GM12878 (cell line): ENCODE results near the gene PDCD6IP. TPM values are rescaled to one million over a fixed set of nuclear protein-coding genes. Genes with fewer than 3 reads are reported as not detected.

Experiments
- ATAC-seq: fragments of 200-7000 bp; cut with Tn5 transposase; 3 replicates; pipeline ENCODE4 v1.9.1; 2020; ENCODE audit warnings: mild to moderate bottlenecking, moderate library complexity
- BruUV-seq: library from RNA; stranded (reverse); fragments of 400-500 nt; replicated peaks from 2 replicates; lab custom pipeline; 2021; lab: Mats Ljungman, UMichigan
- CTCF ChIA-PET: fragments of 300-600 bp; sonication (Branson Sonifier 250); formaldehyde crosslinking; extraction: SDS; loops from one replicate; lab custom pipeline; 2021; ENCODE audit warnings: inconsistent platforms; lab: Yijun Ruan, JAX
- POLR2A ChIA-PET: fragments of 350-600 bp; formaldehyde crosslinking; extraction: SDS; loops from one replicate; lab custom pipeline; 2021; ENCODE audit warnings: inconsistent platforms; lab: Charles Lee
- RAD21 ChIA-PET: fragments of 300-600 bp; sonication (Branson Sonifier 250); formaldehyde crosslinking; loops from one replicate; lab custom pipeline; 2023; ENCODE audit warnings: antibody characterized with exemption; ENCODE audit not compliant: unreplicated experiment; lab: Charles Lee
- SMC1A ChIA-PET: fragments of 300-600 bp; sonication (Branson Sonifier 250); formaldehyde crosslinking; loops from one replicate; lab custom pipeline; 2023; ENCODE audit not compliant: unreplicated experiment, uncharacterized antibody; lab: Charles Lee
- DNase-seq: peaks from one replicate; pipeline ENCODE4 v3.0.0-alpha.2; 2011; ENCODE audit warnings: low read depth, low spot score
- FAIRE-seq: peaks from 3 replicates; lab custom pipeline; 2011; peaks lifted over from hg19 to GRCh38; lab: Jason Lieb, UNC
- H2AFZ ChIP-seq: 2 replicates; pipeline ENCODE4 v1.6.0; 2011; ENCODE audit warnings: low read depth, low read length, control low read depth; ENCODE audit not compliant: control insufficient read depth
- H3K27ac ChIP-seq: 2 replicates; pipeline ENCODE4 v1.5.1; 2011; ENCODE audit warnings: control low read depth; ENCODE audit not compliant: control insufficient read depth, insufficient read depth
- H3K27me3 ChIP-seq, 2 experiments: replicated peaks in 1 of 2; 2 replicates each; pipeline versions ENCODE4 v1.6.0 to v1.6.1; 2011; ENCODE audit warnings: low read length in 1 of 2; ENCODE audit not compliant: control insufficient read depth in 2 of 2, insufficient read depth in 2 of 2
- H3K36me3 ChIP-seq, 2 experiments: 2 replicates each; pipeline ENCODE4 v1.5.1; 2011; ENCODE audit warnings: low read length in 1 of 2; ENCODE audit not compliant: control insufficient read depth in 2 of 2, insufficient read depth in 2 of 2
- H3K4me1 ChIP-seq: 2 replicates; pipeline ENCODE4 v1.6.1; 2011; ENCODE audit warnings: mild to moderate bottlenecking, low read length, moderate library complexity, mixed read lengths; ENCODE audit not compliant: control insufficient read depth, insufficient read depth
- H3K4me2 ChIP-seq: 2 replicates; pipeline ENCODE4 v1.6.0; 2011; ENCODE audit warnings: control low read depth; ENCODE audit not compliant: control insufficient read depth, insufficient read depth
- H3K4me3 ChIP-seq: fragments of 200-600 bp; sonication (generic); 2 replicates; pipeline ENCODE4 v1.5.1; 2016
- H3K79me2 ChIP-seq: 2 replicates; pipeline ENCODE4 v1.6.0; 2011; ENCODE audit warnings: low read length; ENCODE audit not compliant: control insufficient read depth, insufficient read depth
- H3K9ac ChIP-seq: 2 replicates; pipeline ENCODE4 v1.8.0; 2011; ENCODE audit warnings: low read length, control low read depth, mixed read lengths; ENCODE audit not compliant: control insufficient read depth, insufficient read depth
- H3K9me3 ChIP-seq: replicated peaks from 3 replicates; pipeline ENCODE4 v1.5.1; 2011; ENCODE audit warnings: mild to moderate bottlenecking, low read length; ENCODE audit not compliant: control insufficient read depth, insufficient read depth
- H4K20me1 ChIP-seq: 2 replicates; pipeline ENCODE4 v1.6.0; 2011; ENCODE audit not compliant: control insufficient read depth, insufficient read depth
- BACH1 ChIP-seq: fragments of 450-650 bp; IDR thresholded peaks from 2 replicates; pipeline ENCODE4 v1.6.1; 2017; ENCODE audit warnings: mild to moderate bottlenecking, borderline replicate concordance
- BHLHE40 ChIP-seq, 2 experiments: fragments of 450-650 bp in 1 of 2; IDR thresholded peaks; 2 replicates each; pipeline ENCODE4 v1.6.1; 2011 to 2017; ENCODE audit warnings: low read depth in 2 of 2, borderline replicate concordance in 1 of 2, improper control_type of control experiment in 1 of 2, low read length in 1 of 2, mild to moderate bottlenecking in 1 of 2
- DPF2 ChIP-seq: fragments of 450-650 bp; IDR thresholded peaks from 2 replicates; pipeline ENCODE4 v1.6.1; 2017; ENCODE audit warnings: mild to moderate bottlenecking
- FOXM1 ChIP-seq: IDR thresholded peaks from 2 replicates; pipeline ENCODE4 v1.6.1; 2012; ENCODE audit warnings: low read depth, mild to moderate bottlenecking, inconsistent platforms, low read length, moderate library complexity
- IKZF2 ChIP-seq, 2 experiments: fragments of 450-650 bp; IDR thresholded peaks; 2 replicates each; pipeline ENCODE4 v1.6.1; 2017; ENCODE audit warnings: mild to moderate bottlenecking in 2 of 2, moderate library complexity in 2 of 2
- KAT2A ChIP-seq: conservative IDR thresholded peaks from 2 replicates; pipeline ENCODE4 v1.6.1; 2011; ENCODE audit warnings: low read depth, low read length; ENCODE audit not compliant: control insufficient read depth
- MYB ChIP-seq: fragments of 150-350 bp; IDR thresholded peaks from 2 replicates; pipeline ENCODE4 v1.6.1; 2014; ENCODE audit warnings: mild to moderate bottlenecking, low read depth, low read length, borderline replicate concordance
- NR2F1 ChIP-seq: fragments of 450-650 bp; conservative IDR thresholded peaks from 2 replicates; pipeline ENCODE4 v1.6.1; 2017; ENCODE audit warnings: mild to moderate bottlenecking
- RCOR1 ChIP-seq: conservative IDR thresholded peaks from 2 replicates; pipeline ENCODE4 v1.6.1; 2012; ENCODE audit warnings: low read depth, low read length, improper control_type of control experiment
- SKIL ChIP-seq: fragments of 450-650 bp; IDR thresholded peaks from 2 replicates; pipeline ENCODE4 v1.6.1; 2017; ENCODE audit warnings: mild to moderate bottlenecking, low read depth, inconsistent platforms; ENCODE audit not compliant: poor library complexity, severe bottlenecking
- SMARCA5 ChIP-seq: fragments of 450-650 bp; IDR thresholded peaks from 2 replicates; pipeline ENCODE4 v1.6.1; 2017; ENCODE audit warnings: mild to moderate bottlenecking
- SP1 ChIP-seq: IDR thresholded peaks from one replicate; pipeline ENCODE4 v1.6.1; 2011; ENCODE audit warnings: low read depth, low read length
- SRF ChIP-seq, 2 experiments: IDR thresholded peaks; 2 replicates each; pipeline ENCODE4 v1.6.1; 2011; ENCODE audit warnings: low read depth in 2 of 2, low read length in 2 of 2, mild to moderate bottlenecking in 1 of 2, moderate library complexity in 1 of 2
- TBL1XR1 ChIP-seq: IDR thresholded peaks from 2 replicates; pipeline ENCODE4 v1.6.1; 2012; ENCODE audit warnings: low read depth, low read length, improper control_type of control experiment
- ZBTB33 ChIP-seq: fragments of 450-650 bp; IDR thresholded peaks from 2 replicates; pipeline ENCODE4 v1.6.1; 2017; ENCODE audit warnings: mild to moderate bottlenecking
- WGBS: methylation state at CpG from one replicate; pipeline ENCODE4 v1.1.6; 2016; ENCODE audit warnings: low lambda C conversion rate; ENCODE audit not compliant: insufficient replicate concordance, insufficient coverage; ENCODE audit errors: missing lambda C conversion rate; 5-methylcytosine and 5-hydroxymethylcytosine counted together
- in situ Hi-C: fragments of 300-500 bp; cut with MboI; formaldehyde crosslinking; loops from 9 replicates; pipeline ENCODE4 v1.14.3; 2018; ENCODE audit warnings: mixed read lengths
- intact Hi-C: fragments of 100-400 bp; cut with micrococcal nuclease; formaldehyde crosslinking; loops from one replicate; pipeline ENCODE4 v1.14.2; 2022; ENCODE audit not compliant: unreplicated experiment
- polyA plus RNA-seq, 11 experiments: library from polyadenylated mRNA; depleted of rRNA in 4 of 11; unstranded in 6 of 11; stranded (reverse) in 5 of 11; fragments of >200 nt; fragmentation: Nextera tagmentation in 4 of 11; fragmentation: Illumina TruSeq in 1 of 11; extraction: Ambion mirVana in 4 of 11; extraction: Trizol in 1 of 11; gene quantifications; 1 replicate in 1 of 11; 2 replicates in 10 of 11; pipeline versions ENCODE4 v1.2.1 to v1.2.3, GENCODE V29; 2011 to 2016; ENCODE audit warnings: inconsistent platforms in 2 of 11, missing spikeins in 2 of 11, low read depth in 1 of 11
- total RNA-seq, 4 experiments: library from RNA; depleted of rRNA in 3 of 4; stranded (reverse); fragments of >200 nt in 3 of 4; fragmentation: Illumina TruSeq in 1 of 4; extraction: Trizol in 1 of 4; gene quantifications; 2 replicates each; pipeline versions ENCODE4 v1.2.1 to v1.2.3, GENCODE V29; 2013 to 2021
- TF ChIP-seq, protein P1 (sequence below): IDR thresholded peaks from 2 replicates; pipeline ENCODE4 v1.6.1; 2011; ENCODE audit warnings: low read depth, mild to moderate bottlenecking, low read length, moderate library complexity, borderline replicate concordance; ENCODE audit errors: extremely low read depth

PDCD6IP gene
- total and polyA plus RNA-seq, 10 of the 15 experiments (the other 5 are each of a cell fraction or from before 2014, with no cell fraction given): 16.0 to 169 (median 81.2) TPM

- ChIA-PET RAD21 (interaction anchor here (3.0 kb wide), 1 partner anchor 799 kb away, joined by 66 read pairs; no protein-coding TSS in a partner anchor), POLR2A (no interaction called here), CTCF (interaction anchor here (4.1 to 11.1 kb wide), 2 partner anchors 375 to 800 kb away, joined by 36 to 170 read pairs; no protein-coding TSS in a partner anchor), SMC1A (interaction anchor here (1.9 kb wide), 1 partner anchor 798 kb away, joined by 6 read pairs; no protein-coding TSS in a partner anchor)
- no peak for DNase-seq
- no peak for ATAC-seq
- Histone ChIP-seq H3K36me3 (no peaks in the 10 kb centered on the region), H3K79me2 (no peaks in the 10 kb centered on the region), H3K4me2 (no peak overlapping the region), H3K4me3 (no peak overlapping the region), H2AFZ (no peak overlapping the region), H3K9me3 (no peaks in the 10 kb centered on the region), H4K20me1 (no peaks in the 10 kb centered on the region), H3K27me3 (no peaks in the 10 kb centered on the region), H3K4me1 (peaks cover 4% of the 10 kb centered on the region; the same call in 1 of the 2 replicates), H3K27ac (no peak overlapping the region), H3K9ac (no peak overlapping the region)
- no TSS peak for BruUV-seq
- no peak for FAIRE-seq
- TF ChIP-seq KAT2A (no peak), BACH1 (no peak), FOXM1 (no peak), RCOR1 (no peak), SKIL (no peak), MYB (no peak), DPF2 (no peak), TBL1XR1 (no peak), SP1 (no peak), IKZF2 (IDR thresholded peaks at IDR 0.05) (no peak), BHLHE40 (IDR thresholded peaks at IDR 0.05; ENCODE audit: borderline replicate concordance in 1 of 2, low read depth in 2 of 2, low read length in 1 of 2) (no peak), SMARCA5 (no peak), SRF (IDR thresholded peaks at IDR 0.05; ENCODE audit: low read depth in 2 of 2, low read length in 2 of 2) (no peak), ZBTB33 (no peak), NR2F1 (no peak)
- TF ChIP-seq, protein P1, sequence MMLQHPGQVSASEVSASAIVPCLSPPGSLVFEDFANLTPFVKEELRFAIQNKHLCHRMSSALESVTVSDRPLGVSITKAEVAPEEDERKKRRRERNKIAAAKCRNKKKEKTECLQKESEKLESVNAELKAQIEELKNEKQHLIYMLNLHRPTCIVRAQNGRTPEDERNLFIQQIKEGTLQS: no peak
- intact Hi-C loops (loop anchor here (10.0 kb wide), 1 partner anchor 509 kb away; no protein-coding TSS in a partner anchor), in situ Hi-C loops (no loop called here)
- 14% methylated on average over 6 of the region's 6 CpGs for WGBS
Measured at GRCh38 chr3:33885496-33885895, 87.1 kb downstream of the PDCD6IP start.
